Stimulated activated CD8-positive, alpha-beta memory T cell treated with anti-CD3 and anti-CD28 coated beads, Interleukin-12 subunit alpha, Interleukin-12 subunit beta, amount 100 ng/mL, for 24 hours (primary cell): ENCODE data around the gene MAST4.

Experiments used
- DNase-seq: peaks from one replicate; pipeline ENCODE4 v3.0.0-alpha.2; 2020; ENCODE audit errors: extremely low read depth

The MAST4 gene

GRCh38 chr5:66697796-66698564 is 101.8 kb downstream of the MAST4 start:
- DNase-seq, result no peak

DNA sequence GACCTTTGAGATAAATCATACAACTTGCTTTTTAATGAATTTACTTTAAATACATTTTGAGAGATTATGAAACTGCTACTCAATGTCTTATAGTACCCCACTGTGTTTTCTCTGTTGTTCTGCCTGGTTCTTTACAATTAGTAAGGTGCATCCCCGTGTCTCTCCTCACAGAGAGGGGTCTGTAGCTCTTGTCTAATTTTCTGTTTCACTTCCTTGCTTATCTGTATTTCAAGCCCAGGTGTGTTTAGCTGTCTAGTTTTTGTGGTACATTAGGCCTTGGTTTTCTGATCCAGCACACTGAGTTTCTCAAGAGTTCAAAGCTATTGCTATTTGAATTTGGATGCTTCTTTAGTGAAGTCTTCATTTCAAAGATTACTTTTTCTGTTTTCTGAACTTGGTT is 105.1 kb downstream of the MAST4 start:
- no peak for DNase-seq

GRCh38 chr5:66702426-66702825 is 106.2 kb downstream of the MAST4 start:
- no peak for DNase-seq

DNA sequence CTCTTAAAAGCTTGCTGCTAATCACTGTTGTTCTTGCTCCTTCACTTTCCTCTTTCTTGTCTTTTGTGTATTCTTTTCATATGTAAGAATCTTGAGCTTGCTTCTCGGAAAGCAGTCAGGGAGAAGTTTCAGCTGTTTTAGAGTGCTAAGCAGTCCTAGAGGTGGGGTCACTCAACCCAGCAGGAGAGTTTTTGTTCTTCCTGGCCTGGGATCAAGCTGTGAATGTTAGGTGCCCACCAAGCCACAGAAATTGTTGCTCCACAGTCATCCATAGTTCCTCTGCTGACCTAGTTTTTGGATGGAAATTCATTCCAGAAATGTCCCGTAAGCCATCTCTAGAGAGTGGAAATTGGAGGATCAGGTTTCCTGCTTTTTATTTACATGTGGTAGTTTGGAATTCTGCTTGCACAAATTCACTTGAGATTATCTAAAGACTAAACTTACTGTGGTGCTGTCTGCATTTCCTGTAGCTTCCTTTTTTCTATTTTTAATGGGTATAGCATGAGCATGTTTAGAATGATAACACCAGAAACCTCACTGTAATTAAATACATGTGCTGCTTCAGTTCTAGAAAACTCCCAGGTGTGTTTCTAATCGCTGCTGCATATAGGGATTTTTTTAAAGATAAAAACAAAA is 108.7 kb downstream of the MAST4 start:
- DNase-seq, result no peak

DNA sequence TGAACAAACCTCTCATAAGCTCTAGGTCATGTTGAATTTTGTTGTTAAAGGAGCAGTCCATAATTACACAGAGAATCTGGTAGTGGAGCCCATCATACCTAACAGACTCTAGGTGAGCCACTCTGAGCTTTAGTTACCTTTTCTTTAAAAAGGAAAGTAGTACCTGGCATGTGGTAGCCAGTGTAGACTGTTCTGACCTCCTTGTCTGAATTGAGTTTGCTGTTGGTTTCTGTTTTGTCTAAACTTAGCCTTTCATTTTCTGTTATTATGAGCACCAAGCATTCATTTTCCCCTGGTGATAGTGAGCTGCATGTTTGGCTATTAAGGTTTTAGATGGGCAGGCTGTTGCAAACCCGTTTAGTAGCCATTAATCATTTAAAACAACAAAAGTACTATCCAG is 112.2 kb downstream of the MAST4 start:
- DNase-seq, result no peak

- DNase-seq, result no peak
Measured at GRCh38 chr5:66710557-66711088, 114.4 kb downstream of the MAST4 start.

DNA sequence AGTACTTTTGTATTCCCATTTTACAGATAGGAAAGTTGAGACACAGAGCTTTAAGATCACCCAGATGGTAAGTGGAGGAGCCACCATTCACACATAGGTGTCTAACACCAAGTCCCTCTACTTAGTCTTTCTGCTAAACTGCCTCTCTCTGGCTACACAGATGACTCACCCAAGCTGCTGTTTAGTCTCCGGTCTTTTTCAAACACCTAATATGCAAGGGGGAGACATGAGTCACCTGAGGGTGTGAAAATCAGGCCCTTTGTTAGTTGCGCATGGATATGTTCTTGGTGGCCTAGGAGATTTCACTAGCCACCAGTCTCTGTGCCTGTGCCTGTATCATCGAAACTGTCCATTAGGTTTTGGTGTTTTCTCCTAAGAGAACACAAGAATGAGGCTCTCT is 117.8 kb downstream of the MAST4 start:
- DNase-seq, result no peak

DNA sequence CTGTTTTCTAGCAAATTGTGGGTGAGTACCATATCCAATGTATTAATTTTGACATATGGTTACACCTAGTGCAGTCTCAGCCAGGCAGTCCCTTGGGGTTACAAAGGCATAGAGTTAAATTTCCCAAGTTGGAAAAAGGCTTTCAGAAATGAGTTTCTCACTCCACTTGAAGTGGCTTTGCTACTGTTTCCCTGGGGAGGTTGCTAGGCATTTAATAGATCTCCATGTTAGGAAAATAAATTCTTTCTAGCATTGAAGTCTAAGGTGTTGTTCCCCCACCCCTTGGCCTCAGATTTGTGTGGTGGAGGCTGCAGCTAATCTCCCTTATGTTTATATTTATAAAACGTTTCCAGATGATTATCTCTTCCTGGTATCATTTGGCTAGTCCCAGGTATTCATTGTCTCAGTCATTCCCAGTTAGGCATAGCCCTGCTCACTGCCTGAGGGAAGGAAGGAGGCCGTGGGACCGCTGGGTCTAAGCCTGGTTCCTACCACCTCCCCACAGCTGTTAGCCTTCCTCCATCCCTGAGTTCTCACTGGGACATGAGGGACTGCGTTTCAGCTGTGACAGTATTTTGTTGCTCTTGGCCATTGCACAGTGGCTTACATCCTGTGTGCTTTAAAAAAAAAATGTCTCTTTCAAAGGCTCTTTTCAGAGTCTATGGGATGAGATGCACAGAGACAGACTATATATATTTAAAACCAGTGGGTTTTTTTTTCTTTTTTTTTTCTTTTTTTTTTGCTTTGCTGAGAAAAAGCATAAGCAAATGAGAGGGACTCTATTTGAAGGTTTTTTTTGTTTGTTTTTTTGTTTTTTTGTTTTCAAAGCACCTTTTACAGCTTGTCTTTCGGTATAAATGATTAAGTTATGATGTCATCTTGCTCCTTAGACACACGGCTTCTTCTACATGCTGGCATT is 121.5 kb downstream of the MAST4 start:
- DNase-seq, result no peak

DNA sequence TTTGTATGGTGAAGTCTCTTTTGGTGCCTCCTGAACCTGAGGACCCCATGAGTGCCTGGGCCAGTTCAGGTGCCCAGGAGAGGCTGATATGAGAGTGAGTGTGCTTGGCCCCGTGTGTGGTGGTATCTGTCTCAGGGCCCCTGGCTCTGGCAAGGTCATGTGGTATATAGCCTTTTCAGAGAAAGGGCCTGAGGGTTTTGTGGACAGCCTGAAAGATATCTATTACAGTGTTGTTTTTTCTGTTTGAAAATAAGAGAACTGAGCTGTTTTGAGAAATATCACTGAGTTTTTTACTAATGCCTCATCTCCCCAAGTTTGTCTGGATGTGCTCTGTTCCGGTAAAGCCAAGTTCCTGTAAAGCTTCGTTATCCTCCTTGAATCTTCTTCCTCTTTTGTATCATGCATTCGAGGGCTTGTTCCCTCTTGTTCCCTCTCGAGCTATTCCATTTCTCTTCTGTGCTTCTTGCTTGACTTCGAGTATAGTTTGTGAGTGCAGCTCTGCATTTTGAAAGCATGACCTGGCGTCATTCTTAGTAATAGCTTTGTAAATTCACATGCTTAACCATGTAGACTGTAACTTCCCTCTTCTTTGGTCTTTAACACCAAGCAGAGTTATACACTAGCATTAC is 122.3 kb downstream of the MAST4 start:
- DNase-seq, result no peak

- DNase-seq, result no peak
Measured at GRCh38 chr5:66720780-66721179, 124.6 kb downstream of the MAST4 start.

GRCh38 chr5:66722686-66723085 is 126.5 kb downstream of the MAST4 start:
- no peak for DNase-seq

GRCh38 chr5:66724349-66725139 is 128.4 kb downstream of the MAST4 start:
- no peak for DNase-seq

- no peak for DNase-seq
Measured at GRCh38 chr5:66727630-66728029, 131.4 kb downstream of the MAST4 start.

GRCh38 chr5:66728049-66728448 is 131.9 kb downstream of the MAST4 start:
- no peak for DNase-seq

DNA sequence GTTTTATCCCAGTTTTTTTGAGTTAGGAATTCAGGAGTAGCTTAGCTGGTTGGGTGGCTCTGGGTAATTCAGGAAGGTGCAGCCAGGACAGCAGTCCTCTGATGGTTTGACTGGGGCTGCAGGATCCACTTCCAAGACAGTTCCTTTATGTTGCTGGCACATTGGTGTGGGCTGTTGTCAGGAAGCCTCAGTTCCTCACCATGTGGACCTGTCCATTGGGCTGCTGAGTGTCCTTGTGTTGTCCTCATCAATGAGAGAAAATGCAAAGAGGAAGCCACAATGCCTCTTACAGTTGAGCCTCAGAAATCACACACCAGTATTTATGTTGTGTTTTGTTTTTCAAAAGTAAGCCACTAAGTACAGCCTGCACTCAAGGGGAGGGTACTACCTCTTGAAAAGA is 140.9 kb downstream of the MAST4 start:
- no peak for DNase-seq

DNA sequence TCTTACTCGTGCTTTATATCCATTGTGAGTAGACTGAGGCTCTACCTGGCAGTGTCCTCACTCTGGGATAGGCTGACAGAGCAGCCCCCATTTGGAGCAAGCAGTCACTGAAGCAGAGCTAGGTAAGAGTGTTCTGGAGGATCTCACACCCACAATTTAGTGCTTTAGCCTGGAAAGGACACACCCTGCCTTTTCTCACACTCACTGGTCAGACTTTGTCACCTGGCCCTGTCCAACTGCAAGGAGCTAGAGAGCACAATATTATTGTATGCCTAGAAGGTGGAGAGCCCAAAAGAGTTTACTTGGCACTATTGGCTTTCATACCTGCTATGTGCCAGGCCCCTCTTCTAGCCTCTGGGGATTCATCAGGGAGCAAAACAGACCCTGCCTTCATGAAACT is 141.9 kb downstream of the MAST4 start:
- no peak for DNase-seq

DNA sequence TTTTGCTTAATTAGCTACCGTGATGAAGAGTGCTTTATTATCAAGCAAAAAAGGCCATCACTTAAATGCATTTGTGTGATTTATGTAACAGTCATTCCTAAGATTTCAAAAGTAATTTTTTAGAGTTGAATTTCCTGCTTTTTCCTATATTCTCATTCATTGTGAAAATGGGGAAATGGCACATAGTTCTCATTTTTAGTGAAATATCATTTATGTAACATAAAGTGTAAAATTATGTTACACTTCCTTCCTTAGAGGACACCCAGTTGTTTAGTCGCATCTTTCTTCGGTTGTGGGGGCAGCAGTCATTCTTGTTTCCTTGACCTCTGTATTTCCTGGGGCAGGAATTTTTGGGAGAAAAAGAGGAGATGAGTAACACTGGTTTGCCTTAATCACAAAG is 142.8 kb downstream of the MAST4 start:
- no peak for DNase-seq

DNA sequence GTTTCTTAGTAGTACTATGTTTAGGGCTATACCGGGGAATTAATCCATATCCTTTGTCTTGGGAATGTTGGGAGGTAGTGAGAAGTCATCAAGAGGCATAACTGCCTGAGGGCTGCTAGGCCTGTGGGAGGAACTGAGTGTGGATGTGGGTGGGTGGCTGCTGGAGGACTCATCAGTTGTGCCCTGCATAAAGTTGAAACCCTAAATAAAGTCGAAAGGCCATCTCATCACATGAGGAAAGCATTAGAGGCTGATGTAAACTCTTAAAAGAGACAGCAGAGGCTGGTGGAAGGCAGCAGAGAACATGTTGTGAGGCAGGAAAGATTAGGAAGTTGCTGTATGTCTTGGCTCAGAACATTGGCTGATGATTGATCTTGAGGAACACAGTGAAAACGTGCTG is 143.8 kb downstream of the MAST4 start:
- DNase-seq, result no peak

GRCh38 chr5:66741394-66741793 is 145.2 kb downstream of the MAST4 start:
- DNase-seq, result no peak

- no peak for DNase-seq
Measured at GRCh38 chr5:66742083-66742895, 146.1 kb downstream of the MAST4 start.
